ENCODE results near the gene KAZN. TPM values are rescaled to one million over a fixed set of nuclear protein-coding genes. Genes with fewer than 3 reads are reported as not detected.

KAZN gene
- total RNA-seq, 1 donor from 2014 or later = 9.4 TPM

DNA sequence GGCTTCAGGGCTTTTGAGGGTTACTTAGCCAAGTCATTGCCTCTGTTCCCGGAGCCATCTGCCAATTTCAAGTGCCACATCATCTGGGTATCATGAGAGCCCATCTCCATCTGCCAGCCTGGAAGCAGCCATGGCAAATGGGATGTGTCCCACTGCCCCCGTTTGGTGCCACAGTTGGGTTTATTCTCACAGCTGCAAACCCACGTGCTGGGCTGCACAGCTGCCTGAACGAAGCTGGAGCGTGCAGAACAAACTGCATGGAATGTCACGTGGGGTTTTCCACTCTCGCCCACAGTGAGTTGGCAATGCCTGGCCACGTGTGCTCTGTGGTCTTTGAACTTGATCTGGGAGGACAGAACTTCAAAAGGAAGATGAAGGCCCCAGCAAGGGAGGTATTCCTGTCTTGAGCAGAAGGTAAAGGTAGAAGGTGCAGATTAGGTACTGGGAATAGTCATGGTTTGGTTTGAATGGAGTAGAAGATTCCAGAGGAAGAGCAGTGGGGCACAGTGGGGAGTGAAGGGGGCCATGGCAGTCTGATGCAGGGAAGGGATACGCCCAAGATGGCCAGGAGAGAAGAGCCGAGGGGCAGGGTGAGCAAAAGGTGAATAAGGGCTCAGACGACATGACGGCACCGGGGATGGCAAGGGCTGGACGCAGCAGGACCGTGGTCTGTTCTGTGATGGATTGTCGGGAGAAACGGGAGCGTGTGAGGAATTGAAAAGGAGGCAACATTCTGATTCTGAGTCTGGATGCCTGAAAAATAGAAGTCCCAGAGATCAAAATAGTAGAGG lies 222.0 kb downstream of the KAZN start:
- no peak for TF ChIP-seq EZH2 (IDR thresholded peaks at IDR 0.05; ENCODE audit: insufficient read depth, low read length)
- TF ChIP-seq, protein P1, sequence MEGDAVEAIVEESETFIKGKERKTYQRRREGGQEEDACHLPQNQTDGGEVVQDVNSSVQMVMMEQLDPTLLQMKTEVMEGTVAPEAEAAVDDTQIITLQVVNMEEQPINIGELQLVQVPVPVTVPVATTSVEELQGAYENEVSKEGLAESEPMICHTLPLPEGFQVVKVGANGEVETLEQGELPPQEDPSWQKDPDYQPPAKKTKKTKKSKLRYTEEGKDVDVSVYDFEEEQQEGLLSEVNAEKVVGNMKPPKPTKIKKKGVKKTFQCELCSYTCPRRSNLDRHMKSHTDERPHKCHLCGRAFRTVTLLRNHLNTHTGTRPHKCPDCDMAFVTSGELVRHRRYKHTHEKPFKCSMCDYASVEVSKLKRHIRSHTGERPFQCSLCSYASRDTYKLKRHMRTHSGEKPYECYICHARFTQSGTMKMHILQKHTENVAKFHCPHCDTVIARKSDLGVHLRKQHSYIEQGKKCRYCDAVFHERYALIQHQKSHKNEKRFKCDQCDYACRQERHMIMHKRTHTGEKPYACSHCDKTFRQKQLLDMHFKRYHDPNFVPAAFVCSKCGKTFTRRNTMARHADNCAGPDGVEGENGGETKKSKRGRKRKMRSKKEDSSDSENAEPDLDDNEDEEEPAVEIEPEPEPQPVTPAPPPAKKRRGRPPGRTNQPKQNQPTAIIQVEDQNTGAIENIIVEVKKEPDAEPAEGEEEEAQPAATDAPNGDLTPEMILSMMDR (IDR thresholded peaks at IDR 0.05; ENCODE audit: insufficient read depth, low read depth, low read length) = no peak
- Histone ChIP-seq H3K4me1 (ENCODE audit: insufficient read depth, low read length) (peaks cover 7% of the 10 kb centered on the region), H3K4me3 (ENCODE audit: insufficient read depth, low read depth, low read length) (no peak overlapping the region), H3K79me2 (ENCODE audit: insufficient read depth, low read length) (no peaks in the 10 kb centered on the region), H3K9me3 (ENCODE audit: insufficient read depth, low read depth, low read length) (no peaks in the 10 kb centered on the region), H3K27me3 (ENCODE audit: insufficient read depth, low read length) (no peaks in the 10 kb centered on the region), H3K36me3 (ENCODE audit: insufficient read depth, low read length) (no peaks in the 10 kb centered on the region), H3K4me2 (ENCODE audit: low read length) (no peak overlapping the region), H2AFZ (ENCODE audit: low read depth, low read length) (no peak overlapping the region), H3K9ac (ENCODE audit: low read length) (no peak overlapping the region), H4K20me1 (ENCODE audit: insufficient read depth, low read length) (no peaks in the 10 kb centered on the region), H3K27ac (ENCODE audit: low read depth, low read length) (no peak overlapping the region)
- Mint-ChIP-seq H3K27me3 (ENCODE audit: low read depth, unreplicated experiment) (peaks cover 24% of the 10 kb centered on the region), H3K36me3 (ENCODE audit: low read depth, unreplicated experiment) (no peaks in the 10 kb centered on the region), H3K9me3 (ENCODE audit: unreplicated experiment) (peaks cover 4% of the 10 kb centered on the region), H3K27ac (ENCODE audit: unreplicated experiment) (no peak overlapping the region), H3K4me1 (ENCODE audit: low read depth, unreplicated experiment) (peaks cover 7% of the 10 kb centered on the region), H3K4me3 (ENCODE audit: unreplicated experiment) (no peak overlapping the region)
- DNase-seq (ENCODE audit: low read depth) = no peak
- FAIRE-seq = no peak

DNA sequence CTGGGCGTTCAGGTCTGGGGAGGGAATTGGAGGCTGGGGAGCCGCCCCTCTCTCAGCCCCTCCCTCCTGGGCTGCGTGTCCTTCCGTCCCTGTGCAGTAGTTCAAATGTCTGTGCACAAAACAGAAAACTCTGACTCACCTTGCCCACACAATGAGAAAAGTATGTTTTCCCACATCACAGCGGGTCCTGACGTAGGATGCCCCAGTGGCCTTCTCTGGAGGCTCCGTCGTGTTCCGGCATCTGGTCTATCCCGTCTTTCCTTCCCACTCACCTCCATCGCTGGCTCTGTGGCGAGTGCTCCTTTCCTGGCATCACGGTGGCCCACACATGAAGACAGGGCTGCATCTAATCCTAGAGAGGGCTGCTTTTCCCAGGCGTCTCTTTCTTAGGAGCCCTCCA lies 224.0 kb downstream of the KAZN start:
- Histone ChIP-seq H2AFZ (ENCODE audit: low read depth, low read length) (no peak overlapping the region), H3K27ac (ENCODE audit: low read depth, low read length) (no peak overlapping the region), H3K9ac (ENCODE audit: low read length) (peak overlapping the region; percentile 31), H4K20me1 (ENCODE audit: insufficient read depth, low read length) (no peaks in the 10 kb centered on the region), H3K27me3 (ENCODE audit: insufficient read depth, low read length) (no peaks in the 10 kb centered on the region), H3K4me2 (ENCODE audit: low read length) (peak overlapping the region; percentile 46), H3K4me1 (ENCODE audit: insufficient read depth, low read length) (peaks cover 4% of the 10 kb centered on the region), H3K36me3 (ENCODE audit: insufficient read depth, low read length) (no peaks in the 10 kb centered on the region), H3K4me3 (ENCODE audit: insufficient read depth, low read depth, low read length) (no peak overlapping the region), H3K9me3 (ENCODE audit: insufficient read depth, low read depth, low read length) (no peaks in the 10 kb centered on the region), H3K79me2 (ENCODE audit: insufficient read depth, low read length) (no peaks in the 10 kb centered on the region)
- Mint-ChIP-seq H3K36me3 (ENCODE audit: low read depth, unreplicated experiment) (no peaks in the 10 kb centered on the region), H3K4me1 (ENCODE audit: low read depth, unreplicated experiment) (peaks cover 10% of the 10 kb centered on the region), H3K27ac (ENCODE audit: unreplicated experiment) (no peak overlapping the region), H3K27me3 (ENCODE audit: low read depth, unreplicated experiment) (peaks cover 24% of the 10 kb centered on the region), H3K9me3 (ENCODE audit: unreplicated experiment) (peaks cover 2% of the 10 kb centered on the region), H3K4me3 (ENCODE audit: unreplicated experiment) (no peak overlapping the region)
- DNase-seq (ENCODE audit: low read depth) = peak; percentile 89
- no peak for TF ChIP-seq EZH2 (IDR thresholded peaks at IDR 0.05; ENCODE audit: insufficient read depth, low read length)
- no peak for FAIRE-seq

GRCh38 chr1:14822996-14823395 lies 224.5 kb downstream of the KAZN start:
- H3K4me1 Mint-ChIP-seq (ENCODE audit: low read depth, unreplicated experiment) = peaks cover 10% of the 10 kb centered on the region

More at GRCh38 chr1:14822996-14823395, 224.5 kb downstream of the KAZN start:
- Mint-ChIP-seq H3K27ac (ENCODE audit: unreplicated experiment) (no peak overlapping the region), H3K36me3 (ENCODE audit: low read depth, unreplicated experiment) (no peaks in the 10 kb centered on the region), H3K4me3 (ENCODE audit: unreplicated experiment) (no peak overlapping the region), H3K9me3 (ENCODE audit: unreplicated experiment) (peaks cover 2% of the 10 kb centered on the region), H3K27me3 (ENCODE audit: low read depth, unreplicated experiment) (peaks cover 24% of the 10 kb centered on the region)
- Histone ChIP-seq H3K9me3 (ENCODE audit: insufficient read depth, low read depth, low read length) (no peaks in the 10 kb centered on the region), H3K27ac (ENCODE audit: low read depth, low read length) (no peak overlapping the region), H2AFZ (ENCODE audit: low read depth, low read length) (no peak overlapping the region), H3K4me2 (ENCODE audit: low read length) (peak overlapping the region; percentile 46), H3K4me1 (ENCODE audit: insufficient read depth, low read length) (peaks cover 4% of the 10 kb centered on the region), H3K9ac (ENCODE audit: low read length) (peak overlapping the region; percentile 31), H3K27me3 (ENCODE audit: insufficient read depth, low read length) (no peaks in the 10 kb centered on the region), H3K4me3 (ENCODE audit: insufficient read depth, low read depth, low read length) (no peak overlapping the region), H3K36me3 (ENCODE audit: insufficient read depth, low read length) (no peaks in the 10 kb centered on the region), H4K20me1 (ENCODE audit: insufficient read depth, low read length) (no peaks in the 10 kb centered on the region), H3K79me2 (ENCODE audit: insufficient read depth, low read length) (no peaks in the 10 kb centered on the region)
- TF ChIP-seq, protein P1 (IDR thresholded peaks at IDR 0.05; ENCODE audit: insufficient read depth, low read depth, low read length) = no peak
- no peak for TF ChIP-seq EZH2 (IDR thresholded peaks at IDR 0.05; ENCODE audit: insufficient read depth, low read length)
- no peak for DNase-seq (ENCODE audit: low read depth)
- no peak for FAIRE-seq
